GM12872 (cell line): ENCODE measurements around the gene DZIP1L.

Experiments
- CTCF ChIP-seq: IDR thresholded peaks from 3 replicates; pipeline ENCODE4 v1.5.1; 2011; ENCODE audit warnings: low read depth, mild to moderate bottlenecking, low read length, moderate library complexity; ENCODE audit not compliant: insufficient read depth

The DZIP1L gene

GRCh38 chr3:138124706-138125355 lies 9.4 kb upstream of the DZIP1L start:
- no peak for TF ChIP-seq CTCF

GRCh38 chr3:138124188-138124587 lies 8.8 kb upstream of the DZIP1L start:
- TF ChIP-seq CTCF, result no peak

GRCh38 chr3:138119423-138119766 lies 4.0 kb upstream of the DZIP1L start:
- no peak for TF ChIP-seq CTCF

- peak; percentile 90 for TF ChIP-seq CTCF
Measured at GRCh38 chr3:138118612-138119422, 3.4 kb upstream of the DZIP1L start.

- no peak for TF ChIP-seq CTCF
Measured at GRCh38 chr3:138114431-138114918, 933 bp downstream of the DZIP1L start.

- no peak for TF ChIP-seq CTCF
Measured at GRCh38 chr3:138113326-138113725, 2.1 kb downstream of the DZIP1L start.

- TF ChIP-seq CTCF, result no peak
Measured at GRCh38 chr3:138112362-138112761, 3.0 kb downstream of the DZIP1L start.
